GM20000 (cell line): ENCODE data around the gene CHIC2.
A peak's percentile ranks its signal among the peaks of the same experiment; 100 is the strongest.

Source experiments
- DNase-seq: peaks from one replicate; pipeline ENCODE4 v3.0.0; 2012; ENCODE audit warnings: low spot score
- CTCF ChIP-seq: IDR thresholded peaks from 2 replicates; pipeline ENCODE4 v1.5.1; 2012; ENCODE audit warnings: mild to moderate bottlenecking, control low read depth; ENCODE audit errors: extremely low read depth, missing control alignments

The CHIC2 gene

GRCh38 chr4:54063737-54064316 is 578 bp downstream of the CHIC2 start:
- no peak for TF ChIP-seq CTCF
- peak; percentile 50 for DNase-seq

- no peak for TF ChIP-seq CTCF
- DNase-seq = peak; percentile 16
Observed at GRCh38 chr4:54063229-54063628, 1.2 kb downstream of the CHIC2 start.

- no peak for TF ChIP-seq CTCF
- DNase-seq = no peak
Observed at GRCh38 chr4:54062392-54062791, 2.0 kb downstream of the CHIC2 start.

- no peak for DNase-seq
- no peak for TF ChIP-seq CTCF
Observed at GRCh38 chr4:54061873-54062272, 2.5 kb downstream of the CHIC2 start.

GRCh38 chr4:54061067-54061466 is 3.3 kb downstream of the CHIC2 start:
- TF ChIP-seq CTCF = no peak
- no peak for DNase-seq

GRCh38 chr4:54060116-54060515 is 4.3 kb downstream of the CHIC2 start:
- no peak for TF ChIP-seq CTCF
- no peak for DNase-seq

GRCh38 chr4:54058171-54058570 is 6.2 kb downstream of the CHIC2 start:
- no peak for TF ChIP-seq CTCF
- peak; percentile 33 for DNase-seq
